ENCODE results near the gene ELOVL7. TPM values are rescaled to one million over a fixed set of nuclear protein-coding genes. Genes with fewer than 3 reads are reported as not detected.

ELOVL7 gene
- polyA plus RNA-seq, 2 of the 4 experiments (the other 2 are of a cell fraction): 8.3 to 12.3 TPM

- no peak overlapping the region for H3K4me3 ChIP-seq
- POLR2A ChIA-PET: no interaction called here
- peaks cover 11% of the 10 kb centered on the region; the same call in 2 of the 3 replicates for H3K4me1 ChIP-seq
- ATAC-seq (no peak), FAIRE-seq (no peak), DNase-seq (ENCODE audit: low read depth in 1 of 2, low spot score in 1 of 2) (no peak)
- CTCF ChIA-PET: no interaction called here
- WGBS (ENCODE audit: missing lambda C conversion rate): 82% methylated on average over 1 of the region's 1 CpG
- no peaks in the 10 kb centered on the region for H3K9me3 ChIP-seq
- TF ChIP-seq MYC (IDR thresholded peaks at IDR 0.05; ENCODE audit: borderline replicate concordance, low read length) (no peak), MAFK (IDR thresholded peaks at IDR 0.05; ENCODE audit: partially characterized antibody) (no peak), ZC3H11A (IDR thresholded peaks at IDR 0.05) (no peak), HEYL (CRISPR knock-in tag; IDR thresholded peaks at IDR 0.05) (no peak), HDAC2 (IDR thresholded peaks at IDR 0.05) (no peak), E2F6 (IDR thresholded peaks at IDR 0.05; ENCODE audit: borderline replicate concordance, low read depth) (no peak), PHF8 (IDR thresholded peaks at IDR 0.05; ENCODE audit: borderline replicate concordance, low read depth) (no peak), NPAS2 (CRISPR knock-in tag; IDR thresholded peaks at IDR 0.05; ENCODE audit: borderline replicate concordance) (no peak), ZSCAN20 (CRISPR knock-in tag; IDR thresholded peaks at IDR 0.05) (no peak), USF2 (IDR thresholded peaks at IDR 0.05) (no peak), REST (IDR thresholded peaks at IDR 0.05) (no peak)
- H3K27ac ChIP-seq: no peak overlapping the region
- no peak overlapping the region for H3K4me2 ChIP-seq
These were observed 41.1 kb downstream of the ELOVL7 start for GRCh38 chr5:60802986-60803385.

- WGBS (ENCODE audit: missing lambda C conversion rate): 72% methylated on average over 2 of the region's 2 CpGs
- no peaks in the 10 kb centered on the region for H3K9me3 ChIP-seq
- TF ChIP-seq RFX5 (IDR thresholded peaks at IDR 0.05) (no peak), RAD21 (conservative IDR thresholded peaks at IDR 0.05 in 1 of 2, IDR thresholded peaks at IDR 0.05 in 1 of 2) (no peak), MAZ (IDR thresholded peaks at IDR 0.05; ENCODE audit: borderline replicate concordance, low read depth, low read length) (no peak), MYC (IDR thresholded peaks at IDR 0.05; ENCODE audit: borderline replicate concordance, low read length) (no peak), POLR2AphosphoS2 (conservative IDR thresholded peaks at IDR 0.05; ENCODE audit: low read length) (no peak), JUN (IDR thresholded peaks at IDR 0.05) (no peak), KDM1A (IDR thresholded peaks at IDR 0.05; ENCODE audit: low read depth) (no peak), BCL3 (IDR thresholded peaks at IDR 0.05) (no peak), E2F6 (IDR thresholded peaks at IDR 0.05; ENCODE audit: borderline replicate concordance, low read depth) (no peak), ZFP36 (IDR thresholded peaks at IDR 0.05; ENCODE audit: borderline replicate concordance, partially characterized antibody) (no peak), ZSCAN20 (CRISPR knock-in tag; IDR thresholded peaks at IDR 0.05) (no peak), NR3C1 (IDR thresholded peaks at IDR 0.05) (no peak), PBX3 (IDR thresholded peaks at IDR 0.05) (no peak), EP300 (IDR thresholded peaks at IDR 0.05) (no peak)
- FAIRE-seq (no peak), DNase-seq (ENCODE audit: low read depth in 1 of 2, low spot score in 1 of 2) (no peak), ATAC-seq (no peak)
- no peak overlapping the region for H3K27ac ChIP-seq
- peaks cover 11% of the 10 kb centered on the region; the same call in 2 of the 3 replicates for H3K4me1 ChIP-seq
- CTCF ChIA-PET: no interaction called here
- POLR2A ChIA-PET: no interaction called here
- H3K4me2 ChIP-seq: no peak overlapping the region
- no peak overlapping the region for H3K4me3 ChIP-seq
These were observed 41.8 kb downstream of the ELOVL7 start for GRCh38 chr5:60802226-60802625.

Measured in A549 (cell line).